H9 (cell line): ENCODE results near the gene FBXW4. TPM values are rescaled to one million over a fixed set of nuclear protein-coding genes. Genes with fewer than 3 reads are reported as not detected.

Source experiments
- DNase-seq: peaks from one replicate; pipeline ENCODE4 v3.0.0-alpha.2; 2017
- H2AFZ ChIP-seq: one replicate; pipeline ENCODE4 v1.6.1; 2013; ENCODE audit warnings: mild to moderate bottlenecking, low read length, control low read depth, moderate library complexity
- H2AK5ac ChIP-seq: 2 replicates; pipeline ENCODE4 v1.6.1; 2013; ENCODE audit warnings: low read length, control low read depth, mixed read lengths; ENCODE audit not compliant: insufficient read length
- H2BK120ac ChIP-seq: one replicate; pipeline ENCODE4 v1.6.1; 2013; ENCODE audit warnings: low read depth, mild to moderate bottlenecking, low read length, control low read depth, inconsistent platforms; ENCODE audit not compliant: poor library complexity, severe bottlenecking
- H2BK12ac ChIP-seq: 2 replicates; pipeline ENCODE4 v1.6.1; 2013; ENCODE audit warnings: low read length, control low read depth, mixed read lengths, low read depth; ENCODE audit not compliant: insufficient read length
- H2BK15ac ChIP-seq: 2 replicates; pipeline ENCODE4 v1.6.1; 2013; ENCODE audit warnings: low read depth, low read length, control low read depth
- H2BK20ac ChIP-seq: one replicate; pipeline ENCODE4 v1.6.1; 2013; ENCODE audit warnings: low read depth, mild to moderate bottlenecking, low read length, control low read depth, inconsistent platforms; ENCODE audit not compliant: poor library complexity, severe bottlenecking
- H2BK5ac ChIP-seq: 2 replicates; pipeline ENCODE4 v1.6.1; 2013; ENCODE audit warnings: low read length, control low read depth, mixed read lengths; ENCODE audit not compliant: insufficient read length
- H3K14ac ChIP-seq: 2 replicates; pipeline ENCODE4 v1.6.1; 2013; ENCODE audit warnings: low read length, control low read depth; ENCODE audit not compliant: insufficient read depth
- H3K18ac ChIP-seq: 2 replicates; pipeline ENCODE4 v1.6.1; 2013; ENCODE audit warnings: low read depth, mild to moderate bottlenecking, mixed read lengths, low read length, control low read depth; ENCODE audit not compliant: insufficient read length
- H3K23ac ChIP-seq: 2 replicates; pipeline ENCODE4 v1.6.1; 2013; ENCODE audit warnings: low read length, control low read depth, mixed read lengths, low read depth; ENCODE audit not compliant: insufficient read length
- H3K23me2 ChIP-seq: 2 replicates; pipeline ENCODE4 v1.6.1; 2013; ENCODE audit warnings: low read depth, mild to moderate bottlenecking, mixed read lengths, low read length, control low read depth; ENCODE audit not compliant: insufficient read length, poor library complexity, severe bottlenecking
- H3K27ac ChIP-seq: 2 replicates; pipeline ENCODE4 v1.5.1; 2013; ENCODE audit warnings: low read length, control low read depth, mixed read lengths, low read depth; ENCODE audit not compliant: insufficient read length
- H3K27me3 ChIP-seq: 2 replicates; pipeline ENCODE4 v1.6.1; 2013; ENCODE audit warnings: low read length, control low read depth, inconsistent platforms; ENCODE audit not compliant: insufficient read depth
- H3K4ac ChIP-seq: 2 replicates; pipeline ENCODE4 v1.6.1; 2013; ENCODE audit warnings: low read depth, mild to moderate bottlenecking, control low read depth, inconsistent platforms, low read length, moderate library complexity
- H3K4me1 ChIP-seq: 2 replicates; pipeline ENCODE4 v1.6.1; 2013; ENCODE audit warnings: low read length, control low read depth, inconsistent platforms; ENCODE audit not compliant: insufficient read depth
- H3K4me2 ChIP-seq: 2 replicates; pipeline ENCODE4 v1.6.1; 2013; ENCODE audit warnings: low read length, control low read depth, mixed read lengths; ENCODE audit not compliant: insufficient read length, insufficient read depth
- H3K56ac ChIP-seq: 2 replicates; pipeline ENCODE4 v1.6.1; 2013; ENCODE audit warnings: low read depth, mild to moderate bottlenecking, mixed read lengths, low read length, control low read depth; ENCODE audit not compliant: insufficient read length
- H3K79me1 ChIP-seq: 2 replicates; pipeline ENCODE4 v1.6.1; 2013; ENCODE audit warnings: low read depth, mild to moderate bottlenecking, moderate library complexity, low read length, control low read depth, inconsistent platforms; ENCODE audit not compliant: insufficient read depth, poor library complexity, severe bottlenecking
- H3K79me2 ChIP-seq: 2 replicates; pipeline ENCODE4 v1.6.1; 2013; ENCODE audit warnings: low read length, control low read depth, inconsistent platforms; ENCODE audit not compliant: insufficient read depth
- H3K9ac ChIP-seq: 2 replicates; pipeline ENCODE4 v1.6.1; 2013; ENCODE audit warnings: low read length, control low read depth, mixed read lengths; ENCODE audit not compliant: insufficient read length; ENCODE audit errors: extremely low read depth
- H3K9me3 ChIP-seq: one replicate; pipeline ENCODE4 v1.6.1; 2013; ENCODE audit warnings: low read depth, low read length, inconsistent platforms; ENCODE audit not compliant: control insufficient read depth
- H3T11ph ChIP-seq: one replicate; pipeline ENCODE4 v1.6.1; 2013; ENCODE audit warnings: mild to moderate bottlenecking, low read length, control low read depth, inconsistent platforms
- H4K20me1 ChIP-seq: one replicate; pipeline ENCODE4 v1.6.1; 2013; ENCODE audit not compliant: control insufficient read depth, insufficient read length, insufficient read depth
- H4K5ac ChIP-seq: 2 replicates; pipeline ENCODE4 v1.6.1; 2013; ENCODE audit warnings: low read depth, mild to moderate bottlenecking, mixed read lengths, low read length, control low read depth; ENCODE audit not compliant: insufficient read length
- H4K8ac ChIP-seq: replicated peaks from 2 replicates; pipeline ENCODE4 v1.6.1; 2013; ENCODE audit warnings: low read length, control low read depth, mixed read lengths, low read depth; ENCODE audit not compliant: insufficient read length
- H4K91ac ChIP-seq: 2 replicates; pipeline ENCODE4 v1.6.1; 2013; ENCODE audit warnings: low read depth, mild to moderate bottlenecking, moderate library complexity, mixed read lengths, low read length, control low read depth; ENCODE audit not compliant: insufficient read length
- H3K27ac Mint-ChIP-seq, 3 experiments: 2 replicates in 2 of 3; 3 replicates in 1 of 3; pipeline ENCODE4 v1.8.0; 2020 to 2021; ENCODE audit warnings: mixed read lengths in 3 of 3, mild to moderate bottlenecking in 1 of 3, moderate library complexity in 1 of 3
- H3K27me3 Mint-ChIP-seq: 2 replicates; pipeline ENCODE4 v1.8.0; 2021; ENCODE audit warnings: low read depth, mild to moderate bottlenecking, moderate library complexity, mixed read lengths
- H3K36me3 Mint-ChIP-seq, 3 experiments: 2 replicates in 2 of 3; 3 replicates in 1 of 3; pipeline ENCODE4 v1.8.0; 2020 to 2021; ENCODE audit warnings: low read depth in 3 of 3, mixed read lengths in 3 of 3; ENCODE audit not compliant: insufficient read depth in 1 of 3
- H3K4me1 Mint-ChIP-seq, 2 experiments: 2 replicates each; pipeline ENCODE4 v1.8.0; 2020; ENCODE audit warnings: mixed read lengths in 2 of 2
- H3K4me3 Mint-ChIP-seq, 2 experiments: 2 replicates in 1 of 2; 3 replicates in 1 of 2; pipeline ENCODE4 v1.8.0; 2020 to 2021; ENCODE audit warnings: mild to moderate bottlenecking in 2 of 2, mixed read lengths in 2 of 2, moderate library complexity in 1 of 2
- H3K9me3 Mint-ChIP-seq, 2 experiments: 2 replicates in 1 of 2; 3 replicates in 1 of 2; pipeline ENCODE4 v1.8.0; 2020; ENCODE audit warnings: mild to moderate bottlenecking in 2 of 2, mixed read lengths in 2 of 2, moderate library complexity in 1 of 2
- CTCF ChIP-seq: fragments of 200-600 bp; sonication (generic); conservative IDR thresholded peaks from 3 replicates; pipeline ENCODE4 v1.8.0; 2021; ENCODE audit warnings: antibody characterized with exemption, mild to moderate bottlenecking
- WGBS: extraction: QIAGEN DNeasy Blood & Tissue Kit; methylation state at CpG from one replicate; pipeline ENCODE4 v1.1.7; 2013; ENCODE audit warnings: missing lambda C conversion rate, low lambda C conversion rate, mixed read lengths; ENCODE audit not compliant: insufficient read length; ENCODE audit errors: extremely low coverage; 5-methylcytosine and 5-hydroxymethylcytosine counted together
- total RNA-seq: library from RNA; stranded (reverse); gene quantifications from 2 replicates; pipeline ENCODE4 v1.2.1, GENCODE V29; 2021

FBXW4 gene
- total RNA-seq, 1 experiment from 2014 or later = 41.6 TPM

- Mint-ChIP-seq H3K27ac (peak overlapping the region in 1 of 3 experiments; percentile 48; a peak in 2 of 7 replicates), H3K36me3 (no peaks in the 10 kb centered on the region), H3K9me3 (no peaks in the 10 kb centered on the region; a peak in 1 of 5 replicates), H3K4me3 (no peak overlapping the region), H3K4me1 (peaks cover 19 to 25% of the 10 kb centered on the region in 2 experiments), H3K27me3 (peaks cover 4% of the 10 kb centered on the region)
- no peak overlapping the region for H3K14ac ChIP-seq
- no peak overlapping the region for H4K8ac ChIP-seq
- H3K23me2 ChIP-seq = no peaks in the 10 kb centered on the region
- H2AFZ ChIP-seq = no peak overlapping the region
- DNase-seq = no peak
- no peak overlapping the region for H2AK5ac ChIP-seq
- no peak overlapping the region for H2BK5ac ChIP-seq
- no peak overlapping the region for H3T11ph ChIP-seq
- H2BK20ac ChIP-seq = no peak overlapping the region
- no peaks in the 10 kb centered on the region for H3K79me1 ChIP-seq
- H2BK120ac ChIP-seq = no peak overlapping the region
- H4K91ac ChIP-seq = no peak overlapping the region
- no peaks in the 10 kb centered on the region for H3K27me3 ChIP-seq
- H4K5ac ChIP-seq = no peak overlapping the region
- no peak overlapping the region for H3K4ac ChIP-seq
- H3K4me2 ChIP-seq = no peak overlapping the region
- no peaks in the 10 kb centered on the region for H3K9me3 ChIP-seq
- peaks cover 5% of the 10 kb centered on the region; the same call in 1 of the 2 replicates for H3K4me1 ChIP-seq
- no CpG with 5 or more reads among the region's 6 CpGs for WGBS
- H3K18ac ChIP-seq = no peak overlapping the region
- no peak for TF ChIP-seq CTCF
- H2BK15ac ChIP-seq = no peak overlapping the region
- H3K27ac ChIP-seq = no peak overlapping the region
- no peaks in the 10 kb centered on the region for H4K20me1 ChIP-seq
- no peaks in the 10 kb centered on the region for H3K79me2 ChIP-seq
- H2BK12ac ChIP-seq = no peak overlapping the region
- no peak overlapping the region for H3K56ac ChIP-seq
- H3K23ac ChIP-seq = no peak overlapping the region
- no peak overlapping the region for H3K9ac ChIP-seq
These were observed 25.7 kb upstream of the FBXW4 start for GRCh38 chr10:101720606-101721230.
